Sigmoid colon (tissue), 4 donors: Measurements from ENCODE around the gene NPAS1.

Experiments used
- POLR2AphosphoS5 ChIP-seq, 4 donors: sonication (generic); formaldehyde crosslinking; IDR thresholded peaks; one replicate each; pipeline ENCODE4 v1.6.1; 2017; ENCODE audit warnings: antibody characterized with exemption in 4 of 4
- TF ChIP-seq, protein P1 (sequence below), 4 experiments: fragments of 450-650 bp in 3 of 4; fragments of 200-600 bp in 1 of 4; IDR thresholded peaks; one replicate each; pipeline ENCODE4 v1.5.1; 2016 to 2019; ENCODE audit warnings: antibody characterized with exemption in 4 of 4, mild to moderate bottlenecking in 3 of 4, moderate library complexity in 2 of 4

DNA sequence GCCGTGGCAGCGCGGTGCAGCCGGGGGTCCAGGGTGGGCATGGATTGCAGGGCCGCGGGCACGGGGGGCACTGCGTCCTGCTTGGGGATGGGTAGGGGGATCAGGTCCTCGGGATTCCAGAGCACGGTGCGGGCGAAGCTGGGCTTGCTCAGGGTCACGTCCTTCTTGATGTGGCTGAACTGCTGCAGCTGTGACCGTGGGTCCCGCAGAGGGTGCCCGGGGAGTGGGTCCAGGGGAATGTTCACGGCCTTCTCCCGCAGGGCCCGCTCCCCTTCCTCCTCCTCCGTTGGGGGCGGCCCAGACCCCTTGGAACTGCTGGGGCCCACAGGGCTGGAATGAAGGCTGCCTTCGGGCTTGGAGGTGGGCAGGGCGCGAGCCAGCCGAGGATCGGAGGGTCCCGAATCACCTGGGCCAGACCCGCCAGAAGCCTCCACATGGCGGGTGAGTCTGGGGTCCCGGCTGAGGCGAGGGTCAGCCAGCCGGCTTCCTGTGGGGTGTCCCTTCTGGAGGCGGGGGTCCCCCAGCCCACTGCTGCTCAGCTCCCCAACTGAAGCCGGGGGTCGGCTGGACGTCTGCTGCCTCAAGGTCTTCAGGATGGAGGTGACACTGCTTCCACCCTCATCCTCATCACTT, 47.7 kb downstream of the NPAS1 start:
- no peak for TF ChIP-seq POLR2AphosphoS5 (IDR thresholded peaks at IDR 0.05)
- TF ChIP-seq, protein P1, sequence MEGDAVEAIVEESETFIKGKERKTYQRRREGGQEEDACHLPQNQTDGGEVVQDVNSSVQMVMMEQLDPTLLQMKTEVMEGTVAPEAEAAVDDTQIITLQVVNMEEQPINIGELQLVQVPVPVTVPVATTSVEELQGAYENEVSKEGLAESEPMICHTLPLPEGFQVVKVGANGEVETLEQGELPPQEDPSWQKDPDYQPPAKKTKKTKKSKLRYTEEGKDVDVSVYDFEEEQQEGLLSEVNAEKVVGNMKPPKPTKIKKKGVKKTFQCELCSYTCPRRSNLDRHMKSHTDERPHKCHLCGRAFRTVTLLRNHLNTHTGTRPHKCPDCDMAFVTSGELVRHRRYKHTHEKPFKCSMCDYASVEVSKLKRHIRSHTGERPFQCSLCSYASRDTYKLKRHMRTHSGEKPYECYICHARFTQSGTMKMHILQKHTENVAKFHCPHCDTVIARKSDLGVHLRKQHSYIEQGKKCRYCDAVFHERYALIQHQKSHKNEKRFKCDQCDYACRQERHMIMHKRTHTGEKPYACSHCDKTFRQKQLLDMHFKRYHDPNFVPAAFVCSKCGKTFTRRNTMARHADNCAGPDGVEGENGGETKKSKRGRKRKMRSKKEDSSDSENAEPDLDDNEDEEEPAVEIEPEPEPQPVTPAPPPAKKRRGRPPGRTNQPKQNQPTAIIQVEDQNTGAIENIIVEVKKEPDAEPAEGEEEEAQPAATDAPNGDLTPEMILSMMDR (IDR thresholded peaks at IDR 0.05): no peak
